PC-3 (cell line): ENCODE results near the gene CACNB3. TPM values are rescaled to one million over a fixed set of nuclear protein-coding genes. Genes with fewer than 3 reads are reported as not detected.
"Not testable (repeated sequence)": the region's sequence is repeated elsewhere in the genome, so short reads cannot be mapped to it uniquely, and the experiment has no call there.

Source experiments
- ATAC-seq: fragments of 200-7000 bp; cut with Tn5 transposase; 2 replicates; pipeline ENCODE4 v1.9.1; 2020; ENCODE audit warnings: mild to moderate bottlenecking, moderate library complexity
- BruUV-seq: library from RNA; stranded (reverse); fragments of 400-500 nt; replicated peaks from 2 replicates; lab custom pipeline; 2021; lab: Mats Ljungman, UMichigan
- CTCF ChIA-PET: fragments of 300-600 bp; sonication (Branson Sonifier 250); formaldehyde crosslinking; loops from one replicate; lab custom pipeline; 2022; ENCODE audit warnings: antibody characterized with exemption; lab: Charles Lee
- POLR2A ChIA-PET: fragments of 300-600 bp; sonication (Branson Sonifier 250); formaldehyde crosslinking; loops from one replicate; lab custom pipeline; 2022; ENCODE audit warnings: antibody characterized with exemption; ENCODE audit not compliant: unreplicated experiment; lab: Charles Lee
- DNase-seq: peaks from one replicate; pipeline ENCODE4 v3.0.0-alpha.2; 2015
- H2AFZ ChIP-seq: fragments of 300-600 bp; sonication (generic); 2 replicates; pipeline ENCODE4 v1.6.0; 2016; ENCODE audit warnings: antibody characterized with exemption, low read length
- H3F3A ChIP-seq: fragments of 300-600 bp; sonication (generic); one replicate; pipeline ENCODE4 v1.6.0; 2017; ENCODE audit warnings: antibody characterized with exemption, low read length, control low read depth, mild to moderate bottlenecking; ENCODE audit not compliant: unreplicated experiment
- H3K27ac ChIP-seq: fragments of 300-600 bp; sonication (generic); 2 replicates; pipeline ENCODE4 v1.5.1; 2016; ENCODE audit warnings: mild to moderate bottlenecking, low read length
- H3K27me3 ChIP-seq: fragments of 300-600 bp; sonication (generic); 2 replicates; pipeline ENCODE4 v1.6.1; 2016; ENCODE audit warnings: low read length, mixed read lengths
- H3K36me3 ChIP-seq: fragments of 300-600 bp; sonication (generic); 2 replicates; pipeline ENCODE4 v1.6.1; 2016; ENCODE audit warnings: low read depth, mixed run types, low read length, mixed read lengths
- H3K4me1 ChIP-seq: fragments of 300-600 bp; sonication (generic); 2 replicates; pipeline ENCODE4 v1.5.1; 2016; ENCODE audit warnings: low read length; ENCODE audit not compliant: insufficient read depth
- H3K4me2 ChIP-seq: fragments of 300-600 bp; sonication (generic); 2 replicates; pipeline ENCODE4 v1.6.0; 2016; ENCODE audit warnings: low read length
- H3K4me3 ChIP-seq: fragments of 300-600 bp; sonication (generic); 2 replicates; pipeline ENCODE4 v1.5.1; 2016; ENCODE audit warnings: mild to moderate bottlenecking, low read length, mixed read lengths
- H3K79me2 ChIP-seq: fragments of 300-600 bp; sonication (generic); 2 replicates; pipeline ENCODE4 v1.6.1; 2017; ENCODE audit warnings: low read length, mixed read lengths
- H3K9ac ChIP-seq: fragments of 300-600 bp; sonication (generic); 2 replicates; pipeline ENCODE4 v1.6.0; 2016; ENCODE audit warnings: mild to moderate bottlenecking, low read length
- H3K9me2 ChIP-seq: fragments of 300-600 bp; sonication (generic); replicated peaks from 2 replicates; pipeline ENCODE4 v1.6.1; 2016; ENCODE audit warnings: mixed run types, low read length, mixed read lengths
- H3K9me3 ChIP-seq: fragments of 300-600 bp; sonication (generic); 2 replicates; pipeline ENCODE4 v1.6.1; 2016; ENCODE audit warnings: low read length, mixed read lengths
- H4K20me1 ChIP-seq: fragments of 300-600 bp; sonication (generic); 2 replicates; pipeline ENCODE4 v1.6.1; 2016; ENCODE audit warnings: low read length, mixed read lengths
- EZH2 ChIP-seq: fragments of 300-600 bp; sonication (generic); IDR thresholded peaks from one replicate; pipeline ENCODE4 v1.6.1; 2017; ENCODE audit warnings: antibody characterized with exemption, mild to moderate bottlenecking, low read length; ENCODE audit not compliant: unreplicated experiment
- EZH2phosphoT487 ChIP-seq: fragments of 300-600 bp; sonication (generic); IDR thresholded peaks from 2 replicates; pipeline ENCODE4 v1.6.1; 2018; ENCODE audit warnings: mild to moderate bottlenecking, antibody characterized with exemption, low read length, borderline replicate concordance
- intact Hi-C: fragments of 100-400 bp; cut with micrococcal nuclease; formaldehyde crosslinking; loops from 2 replicates; pipeline ENCODE4 v1.9.0; 2023
- total RNA-seq: library from RNA; depleted of rRNA; stranded (reverse); fragments of >200 nt; gene quantifications from 2 replicates; pipeline ENCODE4 v1.2.3, GENCODE V29; 2014
- TF ChIP-seq, protein P1 (sequence below): fragments of 300-600 bp; sonication (generic); conservative IDR thresholded peaks from 2 replicates; pipeline ENCODE4 v1.5.1; 2017; ENCODE audit warnings: antibody characterized with exemption, low read depth, mild to moderate bottlenecking, low read length

Gene CACNB3
- total RNA-seq, 1 experiment from 2014 or later: 21.4 TPM

DNA sequence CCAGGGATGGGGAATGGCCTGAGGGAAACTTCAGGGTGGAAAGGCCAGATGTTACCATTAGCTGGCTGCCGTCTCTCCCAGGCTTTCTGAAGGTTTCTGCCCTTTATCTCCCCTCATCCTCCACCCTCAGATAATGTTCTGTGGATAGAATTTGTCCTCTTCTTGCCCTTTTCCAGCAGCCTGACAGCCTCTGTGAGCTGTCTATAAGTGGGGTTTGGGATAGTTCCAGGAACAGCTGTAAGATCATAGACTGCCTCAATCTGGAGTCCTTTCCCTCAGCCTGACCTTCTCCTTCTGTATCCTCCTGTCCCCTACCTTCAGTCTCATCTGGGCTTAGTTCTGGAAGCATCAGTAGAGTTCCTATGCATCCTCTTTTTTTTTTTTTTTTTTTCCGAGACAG, 50.2 kb downstream of the CACNB3 start:
- Histone ChIP-seq H3K27me3 (no peaks in the 10 kb centered on the region), H3K9me2 (no peaks in the 10 kb centered on the region), H3K79me2 (no peaks in the 10 kb centered on the region), H3F3A (no peaks in the 10 kb centered on the region), H2AFZ (no peak overlapping the region), H4K20me1 (no peaks in the 10 kb centered on the region), H3K4me2 (no peak overlapping the region), H3K9me3 (no peaks in the 10 kb centered on the region), H3K4me3 (no peak overlapping the region), H3K36me3 (no peaks in the 10 kb centered on the region), H3K4me1 (peaks cover 20% of the 10 kb centered on the region), H3K9ac (no peak overlapping the region), H3K27ac (no peak overlapping the region)
- ChIA-PET CTCF (no interaction called here), POLR2A (no interaction called here)
- no peak for TF ChIP-seq EZH2
- ATAC-seq: no peak
- no TSS peak for BruUV-seq
- no peak for DNase-seq
- intact Hi-C loops: no loop called here

DNA sequence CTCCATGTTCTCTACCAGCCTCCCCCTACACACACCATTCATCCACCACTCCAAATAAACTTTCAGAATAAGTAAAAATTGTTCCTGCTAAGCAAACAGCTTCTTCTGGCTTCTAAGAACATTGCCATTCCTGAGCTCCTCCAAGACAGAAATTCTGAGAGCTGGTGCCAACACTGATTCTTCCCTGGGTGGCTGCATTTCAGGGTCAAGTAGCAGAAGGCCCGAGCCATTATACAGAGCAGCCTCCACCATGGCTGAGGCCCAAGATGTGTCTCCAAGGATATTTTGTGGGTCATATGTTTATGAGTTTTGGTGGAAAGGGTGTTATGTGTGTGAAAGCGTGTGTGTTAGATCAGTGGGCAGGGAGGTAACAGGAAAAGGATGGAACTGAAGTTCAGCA, 50.9 kb downstream of the CACNB3 start:
- no TSS peak for BruUV-seq
- Histone ChIP-seq H3K36me3 (no peaks in the 10 kb centered on the region), H2AFZ (no peak overlapping the region), H4K20me1 (no peaks in the 10 kb centered on the region), H3K79me2 (no peaks in the 10 kb centered on the region), H3K27me3 (no peaks in the 10 kb centered on the region), H3K4me1 (peaks cover 20% of the 10 kb centered on the region), H3K9me3 (no peaks in the 10 kb centered on the region), H3K9me2 (no peaks in the 10 kb centered on the region), H3F3A (no peaks in the 10 kb centered on the region), H3K9ac (no peak overlapping the region), H3K4me2 (no peak overlapping the region), H3K4me3 (no peak overlapping the region), H3K27ac (no peak overlapping the region)
- DNase-seq: no peak
- CTCF ChIA-PET: interaction anchor here (0.5 to 0.6 kb wide), 2 partner anchors 17 to 498 kb away, joined by 3 to 6 read pairs; partner anchors contain the start of gene DDX23
- TF ChIP-seq, protein P1, sequence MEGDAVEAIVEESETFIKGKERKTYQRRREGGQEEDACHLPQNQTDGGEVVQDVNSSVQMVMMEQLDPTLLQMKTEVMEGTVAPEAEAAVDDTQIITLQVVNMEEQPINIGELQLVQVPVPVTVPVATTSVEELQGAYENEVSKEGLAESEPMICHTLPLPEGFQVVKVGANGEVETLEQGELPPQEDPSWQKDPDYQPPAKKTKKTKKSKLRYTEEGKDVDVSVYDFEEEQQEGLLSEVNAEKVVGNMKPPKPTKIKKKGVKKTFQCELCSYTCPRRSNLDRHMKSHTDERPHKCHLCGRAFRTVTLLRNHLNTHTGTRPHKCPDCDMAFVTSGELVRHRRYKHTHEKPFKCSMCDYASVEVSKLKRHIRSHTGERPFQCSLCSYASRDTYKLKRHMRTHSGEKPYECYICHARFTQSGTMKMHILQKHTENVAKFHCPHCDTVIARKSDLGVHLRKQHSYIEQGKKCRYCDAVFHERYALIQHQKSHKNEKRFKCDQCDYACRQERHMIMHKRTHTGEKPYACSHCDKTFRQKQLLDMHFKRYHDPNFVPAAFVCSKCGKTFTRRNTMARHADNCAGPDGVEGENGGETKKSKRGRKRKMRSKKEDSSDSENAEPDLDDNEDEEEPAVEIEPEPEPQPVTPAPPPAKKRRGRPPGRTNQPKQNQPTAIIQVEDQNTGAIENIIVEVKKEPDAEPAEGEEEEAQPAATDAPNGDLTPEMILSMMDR: no peak
- TF ChIP-seq EZH2phosphoT487: no peak
- no peak for TF ChIP-seq EZH2
- intact Hi-C loops: no loop called here
- POLR2A ChIA-PET: interaction anchor here (0.6 kb wide), 1 partner anchor 88 kb away, joined by 4 read pairs; the partner anchor contains the start of gene ARF3
- ATAC-seq: no peak

GRCh38 chr12:48873096-48873495, 54.8 kb downstream of the CACNB3 start:
- Histone ChIP-seq H3K4me1 (no peaks in the 10 kb centered on the region), H4K20me1 (no peaks in the 10 kb centered on the region), H3K27ac (no peak overlapping the region), H3K79me2 (no peaks in the 10 kb centered on the region), H3K9me3 (no peaks in the 10 kb centered on the region), H3K4me2 (no peak overlapping the region), H3K36me3 (no peaks in the 10 kb centered on the region), H3K9me2 (no peaks in the 10 kb centered on the region), H3F3A (no peaks in the 10 kb centered on the region), H3K4me3 (no peak overlapping the region), H3K9ac (no peak overlapping the region), H2AFZ (no peak overlapping the region), H3K27me3 (no peaks in the 10 kb centered on the region)
- intact Hi-C loops: no loop called here
- DNase-seq (no peak), ATAC-seq (no peak)
- CTCF ChIA-PET: interaction anchor here (1.6 kb wide), 1 partner anchor 20 kb away, joined by 10 read pairs; the partner anchor contains the start of gene DDX23
- POLR2A ChIA-PET: no interaction called here
- TF ChIP-seq EZH2 (no peak), EZH2phosphoT487 (no peak)
- no TSS peak for BruUV-seq

GRCh38 chr12:48873534-48873933, 55.2 kb downstream of the CACNB3 start:
- H3K4me1 ChIP-seq, H3K4me2 ChIP-seq, H3K27me3 ChIP-seq, H2AFZ ChIP-seq, H3F3A ChIP-seq, BruUV-seq, H3K27ac ChIP-seq, ATAC-seq, H3K9me2 ChIP-seq, H3K79me2 ChIP-seq, H3K9me3 ChIP-seq, H4K20me1 ChIP-seq, H3K4me3 ChIP-seq, intact Hi-C loops, DNase-seq, H3K9ac ChIP-seq, POLR2A ChIA-PET, H3K36me3 ChIP-seq: not testable (repeated sequence)
- CTCF ChIA-PET: interaction anchor here (1.6 kb wide), 1 partner anchor 21 kb away, joined by 10 read pairs; the partner anchor contains the start of gene DDX23
